Ectodermal cell (in vitro differentiated cells): Measurements from ENCODE around the gene ZNF628.

Experiments used
- H3K27ac ChIP-seq: 2 replicates; pipeline ENCODE4 v1.7.0; 2013; ENCODE audit warnings: mild to moderate bottlenecking, low read depth, low read length; ENCODE audit not compliant: insufficient read depth, poor library complexity, severe bottlenecking
- H3K27me3 ChIP-seq: 2 replicates; pipeline ENCODE4 v1.7.0; 2013; ENCODE audit warnings: mild to moderate bottlenecking, low read length; ENCODE audit not compliant: insufficient read depth, control insufficient read depth, poor library complexity, severe bottlenecking
- H3K36me3 ChIP-seq: one replicate; pipeline ENCODE4 v1.7.0; 2013; ENCODE audit warnings: low read length; ENCODE audit not compliant: control insufficient read depth, insufficient read depth
- H3K4me1 ChIP-seq: one replicate; pipeline ENCODE4 v1.7.0; 2013; ENCODE audit warnings: low read length; ENCODE audit not compliant: control insufficient read depth, insufficient read depth
- H3K4me3 ChIP-seq: 2 replicates; pipeline ENCODE4 v1.7.0; 2013; ENCODE audit warnings: low read depth, low read length, control low read depth; ENCODE audit not compliant: insufficient read depth
- H3K9me3 ChIP-seq: 2 replicates; pipeline ENCODE4 v1.7.0; 2013; ENCODE audit warnings: mild to moderate bottlenecking, low read length, moderate library complexity; ENCODE audit not compliant: control insufficient read depth
- WGBS, 2 experiments: methylation state at CpG; one replicate each; pipeline ENCODE4 v1.1.7; 2013; ENCODE audit warnings: missing lambda C conversion rate in 2 of 2; 5-methylcytosine and 5-hydroxymethylcytosine counted together

ZNF628 gene

DNA sequence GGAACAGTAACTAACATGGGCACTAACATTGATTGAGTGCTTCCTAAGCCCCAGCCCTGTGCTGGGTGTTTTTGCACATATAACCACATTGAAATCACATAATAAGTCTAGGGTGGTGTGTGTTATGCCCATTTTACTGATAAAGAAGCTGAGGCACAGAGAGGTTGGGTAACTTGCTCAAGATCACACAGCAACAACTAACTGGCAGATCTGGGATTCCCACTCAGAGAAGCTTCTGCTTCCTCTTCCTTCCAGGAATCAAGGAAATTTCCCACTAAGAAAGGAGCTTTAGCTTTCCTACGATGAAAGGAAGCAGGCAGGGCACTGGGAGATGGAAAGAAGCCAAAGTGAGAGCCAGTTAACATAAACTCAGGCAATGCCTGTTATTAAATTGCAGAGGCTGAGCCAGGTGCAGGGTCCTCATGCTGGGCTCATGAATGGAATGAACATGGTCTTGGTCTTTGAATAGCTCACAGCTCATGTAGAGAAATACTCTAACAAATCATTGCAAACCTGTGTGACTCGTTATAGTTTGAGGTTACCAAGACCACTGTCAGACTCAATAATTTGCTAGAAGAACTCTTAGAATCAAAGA, 21.9 kb downstream of the ZNF628 start:
- Histone ChIP-seq H3K27ac (no peak overlapping the region), H3K36me3 (no peaks in the 10 kb centered on the region), H3K9me3 (no peaks in the 10 kb centered on the region), H3K27me3 (peaks cover 14% of the 10 kb centered on the region), H3K4me3 (no peak overlapping the region), H3K4me1 (no peaks in the 10 kb centered on the region)
- WGBS, 2 experiments, result 85 to 90% methylated on average over 2 of the region's 2 CpGs

DNA sequence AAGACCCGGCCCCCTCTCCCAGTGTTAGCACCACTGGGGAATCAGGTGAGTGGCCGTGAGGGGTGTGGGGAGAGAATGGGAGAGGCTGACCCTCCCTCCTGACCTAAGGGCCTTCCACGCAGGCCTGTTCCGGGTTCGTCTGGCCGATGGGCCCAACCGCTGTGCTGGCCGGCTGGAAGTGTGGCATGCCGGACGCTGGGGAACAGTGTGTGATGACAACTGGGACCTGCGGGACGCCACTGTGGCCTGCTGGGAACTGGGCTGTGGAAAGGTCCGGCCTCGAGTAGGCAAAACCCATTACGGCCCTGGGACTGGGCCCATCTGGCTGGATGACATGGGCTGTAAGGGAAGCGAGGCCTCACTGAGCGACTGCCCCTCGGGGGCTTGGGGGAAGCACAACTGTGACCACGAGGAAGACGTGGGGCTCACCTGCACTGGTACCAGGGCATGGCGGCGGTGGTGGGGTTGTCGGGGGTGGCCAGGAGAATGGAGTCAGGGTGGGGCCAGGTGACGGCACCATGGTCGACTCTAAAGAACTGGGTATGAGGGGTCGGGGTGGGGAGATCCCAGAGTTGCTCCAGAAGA, 24.0 kb downstream of the ZNF628 start:
- Histone ChIP-seq H3K4me3 (no peak overlapping the region), H3K27ac (no peak overlapping the region), H3K9me3 (no peaks in the 10 kb centered on the region), H3K4me1 (no peaks in the 10 kb centered on the region), H3K27me3 (peaks cover 26% of the 10 kb centered on the region), H3K36me3 (no peaks in the 10 kb centered on the region)
- 94 to 95% methylated on average over 26 of the region's 26 CpGs for WGBS, 2 experiments

DNA sequence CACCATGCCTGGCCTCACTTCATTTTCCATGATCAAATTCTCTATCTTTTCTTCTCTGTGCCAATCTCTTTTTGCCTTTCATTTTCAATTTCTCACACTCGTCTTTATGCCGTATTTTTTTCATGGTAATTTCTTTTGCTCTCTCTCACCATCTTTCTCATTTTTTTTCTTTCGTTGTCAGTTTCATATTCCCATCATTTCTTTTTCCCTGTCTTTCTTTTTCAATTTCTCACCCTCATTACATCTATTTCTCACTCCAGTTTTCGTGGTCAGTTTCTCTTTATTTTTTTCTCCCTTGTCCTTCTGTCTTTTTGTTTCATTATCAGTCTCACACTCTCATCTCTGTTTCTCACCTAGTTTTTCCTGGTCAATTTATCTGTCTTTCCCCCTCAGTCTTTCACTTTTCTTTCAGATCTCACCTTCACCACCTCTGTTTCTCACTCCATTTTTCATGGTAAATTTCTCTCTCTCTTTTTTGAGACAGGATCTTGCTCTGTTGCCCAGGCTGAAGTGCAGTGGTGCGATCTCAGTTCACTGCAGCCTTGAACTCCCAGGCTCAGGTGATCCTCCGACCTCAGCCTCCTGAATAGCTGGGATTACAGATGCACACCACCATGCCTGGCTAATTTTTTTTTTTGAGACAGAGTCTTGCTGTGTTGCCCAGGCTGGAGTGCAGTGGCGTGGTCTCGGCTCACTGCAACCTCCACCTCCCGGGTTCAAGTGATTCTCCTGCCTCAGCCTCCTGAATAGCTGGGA, 26.0 kb downstream of the ZNF628 start:
- Histone ChIP-seq H3K4me3 (no peak overlapping the region), H3K27me3 (peaks cover 26% of the 10 kb centered on the region)
- WGBS, 2 experiments, result 92 to 94% methylated on average over 9 of the region's 9 CpGs

DNA sequence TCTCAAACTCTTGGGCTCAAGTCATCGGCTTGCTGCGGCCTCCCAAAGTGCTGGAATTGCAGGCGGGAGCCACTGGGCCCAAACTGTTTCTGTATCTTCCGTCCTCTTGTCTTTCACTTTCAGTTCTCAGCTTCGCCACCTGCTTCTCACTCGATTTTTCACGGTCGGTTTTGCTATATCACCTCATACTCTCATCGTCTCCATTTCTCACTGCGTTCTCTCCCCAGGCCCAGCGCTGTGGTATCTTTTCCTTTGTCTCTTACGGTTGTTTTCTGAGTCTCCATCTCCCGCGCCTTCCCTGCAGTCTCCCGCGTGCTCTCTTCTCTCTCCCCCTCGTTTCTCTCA, 26.7 kb downstream of the ZNF628 start:
- Histone ChIP-seq H3K36me3 (no peaks in the 10 kb centered on the region), H3K4me1 (no peaks in the 10 kb centered on the region), H3K27ac (no peak overlapping the region), H3K9me3 (no peaks in the 10 kb centered on the region), H3K27me3 (peaks cover 26% of the 10 kb centered on the region), H3K4me3 (no peak overlapping the region)
- WGBS, 2 experiments, result 89 to 92% methylated on average over 17 of the region's 17 CpGs

More for the DNA sequence above, 26.0 kb downstream of the ZNF628 start:
- Histone ChIP-seq H3K4me1 (no peaks in the 10 kb centered on the region), H3K36me3 (no peaks in the 10 kb centered on the region), H3K9me3 (no peaks in the 10 kb centered on the region), H3K27ac (no peak overlapping the region)

DNA sequence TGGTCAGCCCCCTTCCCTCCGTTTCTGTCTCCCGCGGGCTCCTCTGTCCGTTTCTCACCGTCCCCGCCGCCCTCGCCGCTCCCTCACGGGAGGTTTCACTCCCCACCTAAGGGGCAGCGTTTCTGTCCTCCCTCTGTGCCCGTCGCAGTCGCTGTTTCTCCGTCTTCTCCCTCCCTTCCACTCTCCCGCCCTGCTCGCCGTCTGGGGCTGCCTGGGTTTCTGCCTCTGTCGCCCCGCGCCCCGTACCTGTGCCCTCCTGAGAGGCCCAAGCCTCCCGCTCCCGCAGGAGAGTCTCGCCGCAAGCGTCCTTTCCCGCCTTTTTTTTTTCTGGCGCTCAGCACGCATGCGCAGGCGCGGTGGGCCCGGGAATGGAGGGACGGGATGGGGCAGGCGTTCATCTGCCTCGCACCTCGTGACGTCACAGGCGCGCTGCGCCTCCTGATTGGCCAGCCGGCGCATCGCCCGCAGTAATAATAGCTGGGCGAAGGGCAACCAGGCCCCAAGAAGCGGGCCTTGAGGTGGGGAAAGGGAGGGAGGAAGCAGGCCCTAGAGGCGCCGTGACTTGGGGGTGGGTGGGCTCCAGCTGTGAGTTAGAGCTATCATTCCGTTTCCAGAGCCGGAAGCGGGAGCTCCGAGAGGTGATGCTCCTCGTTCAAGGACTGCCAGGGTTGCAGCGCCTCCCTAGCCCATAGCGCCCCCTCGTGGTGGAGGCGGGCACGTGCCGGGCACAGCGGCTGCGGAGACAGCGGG, 27.3 kb downstream of the ZNF628 start:
- WGBS, 2 experiments, result 31 to 32% methylated on average over 64 of the region's 64 CpGs
- Histone ChIP-seq H3K4me3 (no peak overlapping the region), H3K27ac (no peak overlapping the region)

DNA sequence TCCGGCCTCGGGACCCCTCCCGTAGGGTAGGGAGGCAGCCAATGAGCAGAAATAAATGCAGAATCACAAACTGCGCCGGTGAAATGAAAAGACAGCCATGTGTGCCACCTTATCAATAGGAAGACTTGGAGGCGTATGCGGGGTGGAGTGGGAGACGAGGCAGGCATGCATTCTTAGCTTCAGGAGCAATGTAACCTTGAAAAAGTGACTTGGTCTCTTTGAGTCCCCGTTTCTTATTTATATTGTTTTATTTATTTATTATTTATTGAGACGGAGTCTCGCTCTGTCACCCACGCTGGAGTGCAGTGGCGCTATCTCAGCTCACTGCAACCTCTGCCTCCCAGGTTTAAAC, 27.8 kb downstream of the ZNF628 start:
- Histone ChIP-seq H3K4me1 (no peaks in the 10 kb centered on the region), H3K9me3 (no peaks in the 10 kb centered on the region), H3K36me3 (no peaks in the 10 kb centered on the region), H3K27me3 (peaks cover 26% of the 10 kb centered on the region), H3K27ac (no peak overlapping the region), H3K4me3 (no peak overlapping the region)
- 49 to 53% methylated on average over 12 to 13 of the region's 13 CpGs for WGBS, 2 experiments

More for the DNA sequence above, 27.3 kb downstream of the ZNF628 start:
- no peaks in the 10 kb centered on the region for H3K36me3 ChIP-seq
- no peaks in the 10 kb centered on the region for H3K4me1 ChIP-seq
- H3K9me3 ChIP-seq, result no peaks in the 10 kb centered on the region
- H3K27me3 ChIP-seq, result peaks cover 26% of the 10 kb centered on the region

DNA sequence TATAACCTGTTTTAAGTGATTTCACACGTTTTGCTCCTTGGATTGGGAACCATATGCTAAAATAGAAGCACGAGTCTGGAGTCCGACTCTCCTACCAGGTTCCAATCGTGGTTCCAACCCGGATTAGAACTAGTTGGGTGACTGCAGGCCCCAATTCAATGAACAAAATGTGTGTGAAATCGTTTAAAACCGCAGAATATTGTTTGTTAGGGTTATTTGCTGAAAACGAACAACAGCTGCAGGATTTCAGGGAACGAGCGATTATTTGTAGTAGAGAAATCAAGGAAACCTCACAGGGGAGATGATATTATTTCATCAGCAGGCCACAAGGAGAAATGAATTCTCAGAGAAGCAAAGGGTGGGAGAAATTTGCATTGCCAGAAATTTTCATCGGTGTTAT, 28.6 kb downstream of the ZNF628 start:
- Histone ChIP-seq H3K4me3 (no peak overlapping the region), H3K9me3 (no peaks in the 10 kb centered on the region), H3K27ac (no peak overlapping the region), H3K27me3 (peaks cover 26% of the 10 kb centered on the region), H3K4me1 (no peaks in the 10 kb centered on the region), H3K36me3 (no peaks in the 10 kb centered on the region)
- 87 to 91% methylated on average over 11 of the region's 11 CpGs for WGBS, 2 experiments

DNA sequence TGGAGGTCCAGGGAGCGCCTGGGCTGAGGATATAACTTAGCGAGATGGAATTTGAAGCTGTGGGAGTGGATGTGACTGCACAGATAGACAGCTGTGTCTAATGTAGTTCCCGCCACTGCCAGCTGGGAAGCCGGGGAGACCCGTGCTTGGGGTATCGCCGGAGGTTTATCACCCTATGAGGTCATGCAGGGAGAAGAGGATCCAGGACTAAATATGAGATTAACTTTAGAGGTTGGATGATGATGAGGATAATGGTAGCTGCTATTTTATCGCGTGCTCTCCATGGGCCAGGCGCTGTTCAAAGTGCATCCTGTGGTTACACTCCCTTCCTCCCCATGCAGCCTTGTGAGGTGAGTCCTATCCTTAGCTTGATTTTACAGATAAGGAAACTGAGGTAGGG, 31.7 kb downstream of the ZNF628 start:
- 85 to 86% methylated on average over 10 of the region's 10 CpGs for WGBS, 2 experiments
- H3K36me3 ChIP-seq, result no peaks in the 10 kb centered on the region
- no peak overlapping the region for H3K27ac ChIP-seq
- H3K4me1 ChIP-seq, result no peaks in the 10 kb centered on the region
- H3K27me3 ChIP-seq, result peaks cover 14% of the 10 kb centered on the region
- H3K4me3 ChIP-seq, result no peak overlapping the region
- H3K9me3 ChIP-seq, result no peaks in the 10 kb centered on the region

DNA sequence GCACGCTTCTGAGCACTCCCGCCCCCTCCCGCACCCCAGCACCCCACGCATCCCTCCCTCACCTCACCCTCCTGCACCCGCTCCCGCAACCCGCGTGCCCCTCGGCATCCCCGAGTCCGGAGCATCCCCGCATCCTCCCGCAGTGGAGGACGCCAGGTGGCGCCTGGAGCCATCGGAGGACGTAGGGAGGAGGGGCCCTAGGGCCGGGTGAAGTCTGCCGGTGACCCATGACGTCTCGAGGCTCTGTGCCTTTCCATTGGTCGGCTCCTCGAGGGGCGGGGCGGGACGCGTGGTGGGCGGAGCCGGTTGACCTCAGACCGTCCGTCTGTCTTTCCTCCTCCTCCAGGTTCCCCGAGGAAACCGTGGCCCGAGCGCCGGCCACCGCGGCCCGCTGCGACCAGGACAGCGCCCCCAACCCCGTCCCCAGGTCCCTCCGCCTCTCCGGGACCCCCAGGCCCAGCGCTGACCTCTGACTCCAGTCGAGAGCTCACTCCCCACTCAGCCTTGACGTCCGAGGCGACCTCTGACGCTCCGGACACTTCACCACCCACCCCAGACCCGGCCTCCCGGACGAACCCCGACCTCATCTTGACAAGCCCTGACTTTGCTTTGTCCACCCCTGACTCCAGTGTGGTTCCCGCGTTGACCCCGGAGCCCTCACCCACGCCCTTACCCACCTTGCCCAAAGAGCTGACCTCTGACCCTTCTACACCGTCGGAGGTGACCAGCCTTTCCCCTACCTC, 40.6 kb downstream of the ZNF628 start:
- Histone ChIP-seq H3K4me1 (no peaks in the 10 kb centered on the region), H3K4me3 (peak overlapping the region; percentile 8), H3K27me3 (no peaks in the 10 kb centered on the region), H3K9me3 (no peaks in the 10 kb centered on the region), H3K27ac (no peak overlapping the region), H3K36me3 (no peaks in the 10 kb centered on the region)
- WGBS, 2 experiments, result 22% methylated on average over 61 of the region's 61 CpGs
